Cardiac muscle cell (in vitro differentiated cells and primary cell): ENCODE measurements around the gene GRPEL1. TPM values are rescaled to one million over a fixed set of nuclear protein-coding genes. Genes with fewer than 3 reads are reported as not detected.
A peak's percentile ranks its signal among the peaks of the same experiment; 100 is the strongest.

Experiments used
- DNase-seq, 2 donors: peaks; one replicate each; pipeline versions ENCODE4 v3.0.0 to v3.0.0-alpha.2; 2010 to 2017; ENCODE audit warnings: low read depth in 1 of 2, low spot score in 1 of 2
- H3K27ac ChIP-seq: fragments of 200-600 bp; sonication (generic); 2 replicates; pipeline ENCODE4 v1.5.1; 2016
- H3K27me3 ChIP-seq: fragments of 200-600 bp; sonication (generic); 2 replicates; pipeline ENCODE4 v1.6.0; 2016; ENCODE audit warnings: control low read depth
- H3K36me3 ChIP-seq: fragments of 200-600 bp; sonication (generic); 2 replicates; pipeline ENCODE4 v1.5.1; 2016; ENCODE audit warnings: control low read depth
- H3K4me1 ChIP-seq: fragments of 200-600 bp; sonication (generic); 2 replicates; pipeline ENCODE4 v1.8.1; 2017; ENCODE audit warnings: low read depth, mild to moderate bottlenecking, mixed run types
- H3K4me3 ChIP-seq: fragments of 200-600 bp; sonication (generic); 2 replicates; pipeline ENCODE4 v1.5.1; 2016; ENCODE audit warnings: mild to moderate bottlenecking
- H3K9me3 ChIP-seq: fragments of 200-600 bp; sonication (generic); 2 replicates; pipeline ENCODE4 v1.5.1; 2017; ENCODE audit warnings: low read depth, mild to moderate bottlenecking, control low read depth
- polyA plus RNA-seq: library from polyadenylated mRNA; unstranded; fragments of >200 nt; fragmentation: Nextera tagmentation; extraction: Ambion mirVana; gene quantifications from 2 replicates; pipeline ENCODE4 v1.2.1, GENCODE V29; 2016
- total RNA-seq: library from RNA; depleted of rRNA; stranded (reverse); fragments of >200 nt; gene quantifications from 2 replicates; pipeline ENCODE4 v1.2.3, GENCODE V29; 2016
- TF ChIP-seq, protein P1 (sequence below): IDR thresholded peaks from 2 replicates; pipeline ENCODE4 v1.5.1; 2012; ENCODE audit warnings: low read depth, mild to moderate bottlenecking, low read length

The GRPEL1 gene
- total and polyA plus RNA-seq, 2 experiments from 2014 or later, result 21.2 to 57.8 TPM

GRCh38 chr4:7054106-7054880 lies 13.6 kb downstream of the GRPEL1 start:
- no peaks in the 10 kb centered on the region for H3K27me3 ChIP-seq
- no peaks in the 10 kb centered on the region for H3K9me3 ChIP-seq
- no peak overlapping the region for H3K4me3 ChIP-seq
- no peak overlapping the region for H3K27ac ChIP-seq
- TF ChIP-seq, protein P1, sequence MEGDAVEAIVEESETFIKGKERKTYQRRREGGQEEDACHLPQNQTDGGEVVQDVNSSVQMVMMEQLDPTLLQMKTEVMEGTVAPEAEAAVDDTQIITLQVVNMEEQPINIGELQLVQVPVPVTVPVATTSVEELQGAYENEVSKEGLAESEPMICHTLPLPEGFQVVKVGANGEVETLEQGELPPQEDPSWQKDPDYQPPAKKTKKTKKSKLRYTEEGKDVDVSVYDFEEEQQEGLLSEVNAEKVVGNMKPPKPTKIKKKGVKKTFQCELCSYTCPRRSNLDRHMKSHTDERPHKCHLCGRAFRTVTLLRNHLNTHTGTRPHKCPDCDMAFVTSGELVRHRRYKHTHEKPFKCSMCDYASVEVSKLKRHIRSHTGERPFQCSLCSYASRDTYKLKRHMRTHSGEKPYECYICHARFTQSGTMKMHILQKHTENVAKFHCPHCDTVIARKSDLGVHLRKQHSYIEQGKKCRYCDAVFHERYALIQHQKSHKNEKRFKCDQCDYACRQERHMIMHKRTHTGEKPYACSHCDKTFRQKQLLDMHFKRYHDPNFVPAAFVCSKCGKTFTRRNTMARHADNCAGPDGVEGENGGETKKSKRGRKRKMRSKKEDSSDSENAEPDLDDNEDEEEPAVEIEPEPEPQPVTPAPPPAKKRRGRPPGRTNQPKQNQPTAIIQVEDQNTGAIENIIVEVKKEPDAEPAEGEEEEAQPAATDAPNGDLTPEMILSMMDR, result no peak
- peaks cover 14% of the 10 kb centered on the region for H3K36me3 ChIP-seq
- no peak for DNase-seq
- H3K4me1 ChIP-seq, result peaks cover 6% of the 10 kb centered on the region

GRCh38 chr4:7052923-7053715 lies 14.7 kb downstream of the GRPEL1 start:
- H3K9me3 ChIP-seq, result no peaks in the 10 kb centered on the region
- no peaks in the 10 kb centered on the region for H3K27me3 ChIP-seq
- peak overlapping the region; percentile 48 for H3K27ac ChIP-seq
- TF ChIP-seq, protein P1, result no peak
- no peak for DNase-seq
- H3K36me3 ChIP-seq, result peaks cover 14% of the 10 kb centered on the region
- H3K4me1 ChIP-seq, result peaks cover 8% of the 10 kb centered on the region
- no peak overlapping the region for H3K4me3 ChIP-seq

DNA sequence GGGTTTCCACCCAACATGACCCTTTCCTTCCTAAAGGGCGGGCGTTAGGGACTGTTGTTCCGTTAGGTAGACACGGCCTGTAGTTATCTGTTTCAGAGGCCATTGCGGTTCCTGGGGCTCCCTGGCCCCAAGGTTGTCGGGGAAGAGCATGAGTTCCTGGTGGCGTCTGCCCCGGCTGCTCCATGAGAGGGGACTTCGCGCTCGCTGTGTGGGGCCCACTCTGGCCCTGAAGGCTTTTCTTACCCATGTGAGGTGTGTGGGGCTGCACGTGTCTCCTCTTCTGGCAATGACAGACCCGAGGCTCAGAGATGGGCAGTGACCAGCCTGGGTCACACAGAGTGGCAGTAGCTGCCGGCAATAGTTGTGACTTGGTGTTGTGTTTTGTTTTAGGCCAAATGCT lies 15.6 kb downstream of the GRPEL1 start:
- Histone ChIP-seq H3K27me3 (no peaks in the 10 kb centered on the region), H3K4me3 (no peak overlapping the region), H3K4me1 (peaks cover 8% of the 10 kb centered on the region), H3K36me3 (peaks cover 14% of the 10 kb centered on the region), H3K9me3 (no peaks in the 10 kb centered on the region), H3K27ac (no peak overlapping the region)
- no peak for DNase-seq
- TF ChIP-seq, protein P1, result no peak

DNA sequence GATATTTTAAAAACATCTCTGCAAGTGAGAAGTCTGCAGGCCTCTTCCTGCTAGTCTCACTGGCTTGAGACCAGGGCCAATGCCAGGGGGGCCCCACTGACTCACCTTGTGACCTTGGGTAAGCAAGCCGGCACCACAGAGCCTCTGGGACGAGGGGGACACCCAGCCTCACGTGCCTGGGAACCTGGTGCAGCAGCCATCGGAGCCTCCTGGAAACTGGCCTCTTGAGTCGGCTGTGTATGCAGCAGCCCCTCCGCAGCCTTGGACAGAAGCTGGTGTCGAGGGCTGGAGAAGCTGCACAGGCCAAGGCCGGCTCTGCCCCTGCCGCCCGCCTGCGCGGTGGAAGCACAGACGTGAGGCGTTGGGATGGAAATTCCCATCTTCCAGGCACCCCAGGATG lies 16.0 kb downstream of the GRPEL1 start:
- TF ChIP-seq, protein P1, result no peak
- Histone ChIP-seq H3K36me3 (peaks cover 14% of the 10 kb centered on the region), H3K4me3 (no peak overlapping the region), H3K27me3 (no peaks in the 10 kb centered on the region), H3K9me3 (no peaks in the 10 kb centered on the region), H3K4me1 (peaks cover 8% of the 10 kb centered on the region), H3K27ac (no peak overlapping the region)
- no peak for DNase-seq

- Histone ChIP-seq H3K4me3 (no peak overlapping the region), H3K9me3 (no peaks in the 10 kb centered on the region), H3K4me1 (peaks cover 8% of the 10 kb centered on the region), H3K27ac (no peak overlapping the region), H3K36me3 (peaks cover 10% of the 10 kb centered on the region), H3K27me3 (no peaks in the 10 kb centered on the region)
- TF ChIP-seq, protein P1, result no peak
- DNase-seq, result no peak
Measured at GRCh38 chr4:7051144-7051495, 16.7 kb downstream of the GRPEL1 start.
